GM12872 (cell line): ENCODE measurements around the gene APOA4.

ENCODE experiments used
- CTCF ChIP-seq: IDR thresholded peaks from 3 replicates; pipeline ENCODE4 v1.5.1; 2011; ENCODE audit warnings: low read depth, mild to moderate bottlenecking, low read length, moderate library complexity; ENCODE audit not compliant: insufficient read depth

Gene APOA4

GRCh38 chr11:116857316-116857715 lies 34.2 kb upstream of the APOA4 start:
- TF ChIP-seq CTCF = no peak

- TF ChIP-seq CTCF = no peak
Observed at GRCh38 chr11:116856423-116856822, 33.3 kb upstream of the APOA4 start.

GRCh38 chr11:116855413-116855812 lies 32.3 kb upstream of the APOA4 start:
- no peak for TF ChIP-seq CTCF

GRCh38 chr11:116853461-116854073 lies 30.5 kb upstream of the APOA4 start:
- no peak for TF ChIP-seq CTCF

GRCh38 chr11:116852261-116853031 lies 29.3 kb upstream of the APOA4 start:
- no peak for TF ChIP-seq CTCF

GRCh38 chr11:116851626-116852025 lies 28.5 kb upstream of the APOA4 start:
- no peak for TF ChIP-seq CTCF

GRCh38 chr11:116849486-116849885 lies 26.4 kb upstream of the APOA4 start:
- TF ChIP-seq CTCF = no peak
